GM21423 (cell line): Measurements from ENCODE around the gene CGNL1.

Experiments
- ATAC-seq: cut with Tn5 transposase; IDR thresholded peaks from one replicate; pipeline ENCODE4 v1.9.1; 2021; ENCODE audit warnings: mild to moderate bottlenecking, moderate library complexity; ENCODE audit not compliant: unreplicated experiment

Gene CGNL1

DNA sequence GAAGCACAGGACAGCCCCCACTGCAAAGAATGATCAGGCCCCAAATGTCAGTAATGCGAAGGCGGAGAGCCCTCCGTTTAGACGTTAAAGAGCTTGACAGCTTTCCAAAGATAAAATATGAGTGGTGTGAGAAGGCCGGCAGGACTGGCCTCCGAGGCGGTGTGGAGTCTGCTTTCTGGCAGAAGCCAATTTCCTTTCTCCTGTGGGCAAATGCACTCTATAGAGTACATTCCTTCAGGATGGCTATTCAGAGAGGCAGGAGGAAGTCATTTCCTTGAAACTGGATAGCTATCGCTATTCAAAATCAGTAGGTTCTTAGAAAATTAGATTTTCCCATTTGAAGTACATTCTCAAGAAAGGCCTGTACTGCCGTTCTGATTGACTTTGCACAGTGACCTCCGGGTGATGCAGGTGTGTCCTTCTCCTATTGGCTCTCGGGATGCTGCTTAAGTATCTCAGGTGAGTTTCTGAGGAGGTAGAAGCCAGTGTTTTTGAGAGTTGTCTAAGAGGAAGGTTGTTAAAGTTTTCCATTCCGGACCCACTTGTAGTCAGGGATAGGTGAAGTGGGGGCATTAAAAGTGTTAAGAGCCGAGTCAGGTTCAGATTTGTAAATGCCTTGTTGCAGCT, 142.6 kb downstream of the CGNL1 start:
- ATAC-seq, result no peak

- ATAC-seq, result no peak
Observed at GRCh38 chr15:57519806-57520205, 143.5 kb downstream of the CGNL1 start.

- no peak for ATAC-seq
Observed at GRCh38 chr15:57521503-57521902, 145.2 kb downstream of the CGNL1 start.

DNA sequence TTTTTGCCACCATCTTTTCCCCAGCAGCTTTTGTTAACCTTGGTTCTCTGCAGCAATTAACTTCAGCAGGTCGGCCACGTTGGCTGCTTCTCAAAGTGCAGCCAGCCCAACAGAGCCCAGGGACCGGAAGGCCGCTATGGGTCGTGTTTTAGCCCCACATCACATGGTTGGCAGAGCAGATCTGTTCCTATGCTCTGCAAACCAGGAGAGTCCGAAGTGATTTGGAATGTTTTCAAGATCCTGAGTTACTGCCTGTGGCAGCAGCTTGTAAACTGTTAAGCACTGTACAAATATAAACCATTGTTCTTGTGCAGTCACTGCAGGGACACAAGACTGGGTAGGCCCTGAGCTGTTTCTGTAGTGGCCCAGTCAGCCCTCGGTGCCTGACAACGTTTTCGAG, 145.8 kb downstream of the CGNL1 start:
- no peak for ATAC-seq

- ATAC-seq, result no peak
Observed at GRCh38 chr15:57525581-57525980, 149.3 kb downstream of the CGNL1 start.

DNA sequence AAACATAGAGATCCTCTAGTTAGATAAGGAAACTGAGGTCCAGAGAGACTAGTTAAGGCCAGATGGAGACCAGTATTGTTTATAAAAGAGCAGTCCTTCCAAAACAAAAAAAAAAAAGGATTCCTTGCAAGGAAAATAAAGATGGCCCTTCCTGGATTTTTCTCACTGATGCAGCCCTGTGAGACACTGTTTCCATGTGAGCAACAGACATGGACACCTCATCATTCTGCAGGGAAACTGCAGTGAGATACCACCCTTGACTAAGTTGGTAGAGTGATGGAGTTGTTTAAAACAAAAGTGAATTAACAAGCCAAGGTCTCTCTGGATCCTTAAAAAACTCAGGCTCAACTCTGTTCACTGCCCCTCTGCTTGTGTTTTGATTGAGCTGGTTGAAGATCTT, 149.8 kb downstream of the CGNL1 start:
- ATAC-seq, result no peak

GRCh38 chr15:57526615-57527014, 150.3 kb downstream of the CGNL1 start:
- ATAC-seq, result no peak

GRCh38 chr15:57527382-57528091, 151.2 kb downstream of the CGNL1 start:
- ATAC-seq, result no peak

DNA sequence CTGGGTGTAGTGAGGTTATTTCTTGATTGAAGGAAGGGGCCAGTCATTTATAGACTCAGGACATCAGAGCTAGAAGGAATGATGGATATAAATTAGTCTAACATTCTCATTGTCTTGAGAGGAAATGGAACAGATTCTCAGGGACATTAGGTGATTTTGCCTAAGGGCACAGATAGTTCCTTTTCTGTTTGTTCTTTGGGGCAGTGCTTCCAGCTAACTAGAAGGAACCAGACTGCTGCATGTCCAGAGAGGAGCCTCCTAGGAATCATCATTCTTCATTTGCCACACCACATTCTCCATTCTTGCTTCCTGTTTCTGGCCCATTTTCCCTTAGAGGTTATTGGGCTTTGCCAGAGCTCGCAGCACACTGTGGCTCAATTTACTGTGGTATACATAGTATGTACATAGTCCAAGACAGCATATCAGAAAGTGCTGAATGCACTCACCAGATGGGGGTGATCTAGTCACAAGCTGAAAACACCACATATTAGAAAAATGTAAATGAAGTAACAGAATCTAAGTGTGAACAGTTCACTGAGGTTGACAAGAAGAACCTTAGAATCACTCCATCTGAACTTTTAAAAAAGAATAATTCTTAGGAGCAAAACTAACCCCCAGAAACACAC, 152.7 kb downstream of the CGNL1 start:
- ATAC-seq, result no peak

DNA sequence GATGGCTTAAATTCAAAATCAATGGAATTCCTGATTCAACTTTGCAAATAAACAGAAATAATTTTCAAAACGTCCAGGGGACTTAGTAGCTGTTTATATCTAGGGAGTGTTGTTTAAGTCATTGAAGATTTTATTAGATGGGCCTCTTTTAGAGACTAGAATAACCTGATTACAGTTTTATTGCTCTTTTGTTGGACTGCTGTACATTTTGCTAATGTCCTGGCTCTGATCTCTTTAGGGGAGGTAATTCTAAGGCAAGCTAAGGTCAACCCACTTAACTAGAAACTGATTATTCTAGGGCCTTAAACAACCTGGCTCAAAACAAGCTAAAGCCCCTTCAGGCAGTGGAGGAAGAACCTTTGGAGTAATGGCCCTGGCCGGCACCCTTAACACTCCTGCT, 153.4 kb downstream of the CGNL1 start:
- no peak for ATAC-seq

GRCh38 chr15:57532731-57533447, 156.6 kb downstream of the CGNL1 start:
- no peak for ATAC-seq

DNA sequence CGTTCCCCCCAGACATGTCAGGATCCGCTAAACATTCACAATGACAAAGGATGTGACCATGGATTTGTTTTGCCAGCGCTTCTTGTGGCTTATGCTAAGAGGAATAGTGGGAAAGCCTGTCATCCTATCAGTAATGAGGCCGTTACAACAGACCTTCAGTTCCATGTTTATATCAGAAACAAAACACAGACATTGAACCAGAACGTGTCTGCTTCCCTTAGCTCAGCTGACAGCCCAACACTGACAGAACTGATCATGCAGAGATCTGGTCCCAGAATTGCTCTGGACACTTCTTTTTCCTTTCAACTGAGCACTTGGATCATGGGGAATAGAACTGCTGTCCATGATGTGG, 157.1 kb downstream of the CGNL1 start:
- no peak for ATAC-seq

DNA sequence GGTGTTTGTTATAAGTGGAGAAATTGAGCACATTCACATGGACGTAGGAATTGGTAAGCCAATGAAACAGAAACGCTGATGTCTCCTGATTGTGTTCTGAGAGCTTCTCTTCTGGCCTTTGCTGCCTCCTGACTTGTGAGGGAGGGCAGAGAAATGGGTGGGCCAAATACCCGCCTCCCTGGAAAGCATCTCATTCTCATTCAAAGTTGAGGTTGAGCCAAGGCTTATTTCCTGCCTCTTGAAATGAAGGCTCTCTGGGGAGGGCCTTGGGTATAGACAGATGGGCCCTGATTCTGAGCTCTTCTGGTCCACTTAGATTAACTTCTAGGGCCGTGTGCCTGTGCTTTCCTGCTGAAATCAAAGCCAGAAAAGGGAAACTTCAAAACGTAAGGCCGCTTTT, 158.0 kb downstream of the CGNL1 start:
- ATAC-seq, result no peak

- ATAC-seq, result no peak
Observed at GRCh38 chr15:57537072-57537471, 160.8 kb downstream of the CGNL1 start.

DNA sequence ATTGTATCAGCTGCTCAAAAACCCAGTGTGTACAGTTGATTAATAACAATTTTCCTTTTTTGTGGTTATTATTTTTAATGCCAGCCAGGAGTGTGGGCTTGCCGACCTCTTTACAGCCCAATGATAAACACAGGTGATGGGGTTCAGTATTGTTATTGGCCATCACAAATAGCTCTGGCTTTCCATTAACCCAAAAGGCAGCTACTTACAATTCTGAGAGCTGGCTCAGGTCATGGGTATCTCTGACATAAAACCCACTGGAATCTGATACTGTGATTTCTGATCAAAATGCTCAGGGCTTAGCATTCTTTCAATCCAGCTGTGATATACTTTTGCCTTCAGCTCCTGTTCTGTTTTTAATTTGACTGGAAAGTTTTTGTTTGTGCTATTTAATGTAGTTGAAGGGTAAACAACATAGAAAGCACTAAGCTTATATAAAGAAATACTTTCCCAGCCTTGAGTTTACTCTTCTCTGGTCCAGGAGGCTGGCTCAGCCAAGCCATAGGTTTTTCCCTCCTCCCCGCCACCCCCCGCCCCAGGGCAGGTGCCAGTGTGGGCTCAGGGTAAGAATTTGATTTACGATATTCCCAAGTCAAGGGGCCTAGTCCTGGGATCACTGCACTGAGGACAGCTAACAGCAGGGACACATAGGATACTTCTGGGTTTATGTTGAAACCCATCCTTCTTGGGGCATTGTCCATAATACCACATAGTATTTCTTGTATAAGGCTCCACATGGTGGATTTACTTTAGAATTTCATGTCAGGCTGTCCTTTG, 161.4 kb downstream of the CGNL1 start:
- no peak for ATAC-seq

DNA sequence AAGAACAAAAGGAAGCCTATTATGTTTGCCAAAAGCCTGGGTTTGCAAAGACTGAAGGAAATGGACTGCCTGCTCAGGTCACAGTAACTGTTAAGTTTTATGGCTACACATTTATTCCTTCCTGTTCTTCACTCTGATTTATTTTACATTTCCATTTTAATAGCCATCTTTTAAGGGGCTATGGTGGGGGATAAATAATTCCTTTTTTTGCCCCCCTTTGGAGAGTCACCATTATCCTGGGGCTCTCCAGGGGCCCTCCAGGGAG, 161.9 kb downstream of the CGNL1 start:
- no peak for ATAC-seq

- no peak for ATAC-seq
Observed at GRCh38 chr15:57538821-57539220, 162.5 kb downstream of the CGNL1 start.

GRCh38 chr15:57540211-57540610, 163.9 kb downstream of the CGNL1 start:
- ATAC-seq, result no peak

GRCh38 chr15:57540736-57541135, 164.4 kb downstream of the CGNL1 start:
- no peak for ATAC-seq

- no peak for ATAC-seq
Observed at GRCh38 chr15:57541271-57541670, 165.0 kb downstream of the CGNL1 start.

DNA sequence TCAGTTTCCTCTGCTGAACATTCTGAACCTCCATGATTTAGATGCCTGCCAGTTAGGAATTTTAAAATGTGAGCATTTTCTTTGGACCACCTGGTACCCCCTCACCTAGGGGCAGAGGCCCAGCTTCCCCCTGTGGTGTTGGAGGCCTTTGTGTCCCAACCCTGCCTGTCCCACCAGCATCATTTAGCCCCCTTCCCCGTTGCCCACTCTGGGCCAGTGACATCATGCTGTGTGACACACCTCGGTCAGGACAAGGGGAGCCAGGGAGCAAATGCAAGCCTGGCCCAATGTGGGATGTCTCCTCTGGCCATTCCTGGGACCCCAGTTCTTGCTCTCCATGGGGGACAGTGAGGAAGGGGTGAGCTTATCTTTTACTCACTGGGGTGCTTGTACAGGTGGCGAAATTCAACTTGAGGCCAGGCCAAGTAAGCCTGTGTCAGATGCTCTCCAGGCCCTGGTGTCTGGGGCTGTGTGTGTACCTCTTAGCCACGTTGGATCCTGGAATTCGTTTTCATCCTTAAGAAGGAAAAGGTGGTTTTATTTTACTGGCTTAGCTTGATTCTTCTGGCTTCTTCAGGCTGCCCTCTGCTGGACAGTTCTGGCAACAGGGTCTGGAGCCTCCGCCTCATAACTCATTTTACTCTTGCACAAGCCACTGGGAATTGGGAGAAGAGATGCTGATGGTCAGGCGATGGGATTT, 165.7 kb downstream of the CGNL1 start:
- no peak for ATAC-seq
